ENCODE data around the gene ZNF223.
A peak's percentile ranks its signal among the peaks of the same experiment; 100 is the strongest.

ZNF223 gene

GRCh38 chr19:44051650-44052402 lies at the start of gene ZNF223:
TSS of gene ZNF223 (plus strand) at chr19:44052036. CDS start at chr19:44055177, 3,141 bp downstream.
- DNase-seq (ENCODE audit: low read depth in 2 of 2) = peak; percentile 30 to 38

- no peak for DNase-seq (ENCODE audit: low read depth in 2 of 2)
Measured at GRCh38 chr19:44002212-44002565, 49.6 kb upstream of the ZNF223 start.

DNA sequence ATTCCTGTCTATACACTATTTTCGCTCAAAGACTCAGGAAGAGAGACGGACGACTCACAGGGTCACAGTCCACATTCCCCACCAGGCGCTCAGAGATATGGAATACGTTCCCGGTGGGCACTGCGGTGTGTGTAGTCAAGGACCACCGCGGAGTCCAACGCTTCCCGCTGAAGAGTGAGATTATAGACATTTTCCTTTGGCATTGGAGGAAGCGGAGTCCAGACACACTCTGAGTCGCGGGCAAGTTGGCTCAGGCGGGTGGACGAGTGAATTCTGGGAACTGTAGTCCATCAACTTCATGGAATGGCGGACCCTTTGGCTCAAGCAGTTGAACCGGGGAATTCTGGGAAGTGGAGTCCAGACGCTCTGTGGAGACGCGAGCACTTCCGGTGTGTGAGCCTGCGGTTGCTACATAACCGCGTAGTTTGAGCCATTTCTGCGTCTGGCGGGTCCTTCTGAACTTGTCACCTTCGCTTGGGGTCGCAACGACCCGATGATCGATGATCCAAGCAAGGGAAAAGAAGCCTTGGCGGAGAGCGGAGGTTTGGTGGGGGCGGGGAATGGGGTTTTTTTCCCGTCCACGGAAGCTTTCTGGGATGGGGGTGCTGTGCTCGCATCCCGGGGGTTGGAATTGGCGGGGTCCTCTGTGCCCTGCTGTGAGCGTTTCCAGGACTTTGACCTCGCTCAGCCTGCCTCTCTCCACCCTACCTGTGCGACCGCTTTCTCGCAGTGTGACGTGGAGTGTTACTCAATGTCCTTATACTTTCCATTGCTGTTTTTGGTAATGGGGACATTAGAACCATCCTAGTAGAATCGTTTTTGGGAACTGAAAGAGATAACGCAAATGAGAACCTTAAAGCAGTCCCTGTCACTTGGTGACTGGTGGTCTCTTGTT lies 49.0 kb upstream of the ZNF223 start, which contains the start of gene ZNF230:
ZNF230 (plus strand) TSS at position 392 of the 895 bp plus-strand sequence. CDS start 4,122 bp downstream, outside the sequence.
- DNase-seq (ENCODE audit: low read depth in 2 of 2) = peak; percentile 57 to 75

DNA sequence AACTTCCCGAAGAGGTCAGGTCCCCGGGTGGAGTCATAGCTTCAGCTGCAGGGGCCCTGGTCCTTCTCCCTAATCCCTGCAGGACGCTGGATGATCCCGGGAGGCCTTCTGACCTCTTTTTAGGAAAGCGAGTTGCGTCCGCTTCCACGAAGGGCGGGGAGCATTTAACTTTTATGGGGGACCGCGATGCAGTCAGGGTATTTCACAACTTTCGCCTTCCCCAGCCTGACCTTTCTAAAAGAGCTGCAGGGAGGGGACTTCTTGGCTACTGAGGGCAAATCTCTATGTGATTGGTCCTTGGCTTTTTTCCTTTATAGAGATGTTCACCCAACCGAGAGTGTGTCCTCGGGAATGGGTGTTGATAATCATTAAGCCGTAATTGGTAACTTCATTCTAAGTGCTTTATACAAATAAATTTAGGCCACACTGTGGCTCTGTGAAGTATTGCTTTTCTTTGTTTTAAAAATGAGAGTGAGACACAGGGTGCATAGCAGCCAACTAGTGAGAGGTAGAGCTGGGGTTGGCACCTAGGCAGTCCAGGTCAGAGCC lies 48.3 kb upstream of the ZNF223 start:
- no peak for DNase-seq (ENCODE audit: low read depth in 2 of 2)

DNA sequence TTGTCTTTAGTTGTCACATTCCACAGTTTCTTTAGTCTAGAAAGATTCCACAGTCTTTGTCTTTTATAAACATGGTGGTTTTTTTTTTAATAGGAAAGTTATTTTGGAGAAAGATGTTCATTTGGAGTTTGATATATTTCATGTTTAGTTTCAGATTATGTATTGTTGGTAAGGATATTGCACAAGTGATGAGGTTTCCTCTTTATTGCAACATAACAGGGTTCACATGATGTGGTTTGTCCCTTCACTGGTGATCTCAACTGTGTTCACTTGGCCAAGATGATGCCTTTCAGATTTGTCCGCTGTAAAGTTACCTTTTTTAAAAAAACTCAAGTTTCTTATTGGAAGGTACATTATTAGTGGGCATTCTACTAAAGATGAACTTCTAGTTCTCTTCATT lies 45.9 kb upstream of the ZNF223 start:
- no peak for DNase-seq (ENCODE audit: low read depth in 2 of 2)

DNA sequence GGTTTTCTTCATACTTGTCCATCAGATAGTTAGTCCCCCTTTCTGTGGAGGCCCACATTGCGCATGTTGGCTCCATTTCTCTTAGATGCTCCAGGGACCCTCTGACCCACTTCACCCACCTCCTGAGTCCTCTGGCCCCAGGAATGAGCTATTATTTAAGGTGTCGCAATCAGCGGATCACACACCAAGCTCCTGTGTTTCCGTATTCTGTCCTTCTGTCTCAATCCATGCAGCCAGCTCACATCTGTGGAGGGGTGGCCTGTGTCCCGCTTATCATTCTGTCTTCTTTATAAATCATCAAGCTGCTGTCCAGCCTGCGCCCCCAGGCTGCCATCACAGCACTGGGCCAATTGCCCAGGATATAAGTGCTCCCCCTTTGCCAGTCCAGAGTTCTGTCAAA lies 44.4 kb upstream of the ZNF223 start:
- no peak for DNase-seq (ENCODE audit: low read depth in 2 of 2)

- DNase-seq (ENCODE audit: low read depth in 2 of 2) = no peak
Measured at GRCh38 chr19:44010468-44010867, 41.4 kb upstream of the ZNF223 start.

DNA sequence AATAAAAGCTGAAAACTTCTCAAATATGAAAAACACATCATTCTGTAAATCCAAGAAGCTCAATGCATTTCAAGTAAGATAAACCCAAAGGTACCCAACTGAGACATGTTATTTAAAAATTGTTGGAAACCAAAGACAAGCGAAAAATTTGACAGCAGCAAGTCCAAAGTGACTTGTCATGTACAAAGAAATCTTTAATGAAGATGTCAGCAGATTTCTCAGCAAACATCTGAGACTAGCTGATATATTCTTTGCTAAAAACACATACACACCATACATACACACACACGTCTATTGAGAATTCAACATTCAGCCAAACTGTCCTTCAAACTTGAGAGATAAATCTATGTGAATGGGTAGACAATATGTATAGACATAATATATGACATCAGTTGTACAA lies 32.3 kb upstream of the ZNF223 start:
- DNase-seq (ENCODE audit: low read depth in 2 of 2) = no peak

DNA sequence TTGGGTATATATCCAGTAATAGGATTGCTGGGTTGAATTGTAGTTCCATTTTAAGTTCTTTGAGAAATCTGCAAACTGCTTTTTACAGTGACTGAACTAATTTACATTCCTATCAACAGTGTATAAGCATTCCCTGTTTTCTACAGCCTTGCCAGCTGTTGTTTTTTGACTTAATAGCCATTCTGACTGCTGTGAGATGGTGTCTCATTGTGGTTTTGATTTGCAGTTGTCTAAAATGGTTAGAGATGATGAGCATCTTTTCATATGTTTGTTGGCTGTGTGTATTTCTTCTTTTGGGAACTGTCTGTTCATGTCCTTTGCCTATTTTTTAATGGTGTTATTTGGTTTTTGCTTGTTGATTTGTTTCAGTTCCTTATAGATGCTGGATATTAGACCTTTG lies 30.6 kb upstream of the ZNF223 start:
- no peak for DNase-seq (ENCODE audit: low read depth in 2 of 2)

- no peak for DNase-seq (ENCODE audit: low read depth in 2 of 2)
Measured at GRCh38 chr19:44024900-44025216, 27.0 kb upstream of the ZNF223 start.

DNA sequence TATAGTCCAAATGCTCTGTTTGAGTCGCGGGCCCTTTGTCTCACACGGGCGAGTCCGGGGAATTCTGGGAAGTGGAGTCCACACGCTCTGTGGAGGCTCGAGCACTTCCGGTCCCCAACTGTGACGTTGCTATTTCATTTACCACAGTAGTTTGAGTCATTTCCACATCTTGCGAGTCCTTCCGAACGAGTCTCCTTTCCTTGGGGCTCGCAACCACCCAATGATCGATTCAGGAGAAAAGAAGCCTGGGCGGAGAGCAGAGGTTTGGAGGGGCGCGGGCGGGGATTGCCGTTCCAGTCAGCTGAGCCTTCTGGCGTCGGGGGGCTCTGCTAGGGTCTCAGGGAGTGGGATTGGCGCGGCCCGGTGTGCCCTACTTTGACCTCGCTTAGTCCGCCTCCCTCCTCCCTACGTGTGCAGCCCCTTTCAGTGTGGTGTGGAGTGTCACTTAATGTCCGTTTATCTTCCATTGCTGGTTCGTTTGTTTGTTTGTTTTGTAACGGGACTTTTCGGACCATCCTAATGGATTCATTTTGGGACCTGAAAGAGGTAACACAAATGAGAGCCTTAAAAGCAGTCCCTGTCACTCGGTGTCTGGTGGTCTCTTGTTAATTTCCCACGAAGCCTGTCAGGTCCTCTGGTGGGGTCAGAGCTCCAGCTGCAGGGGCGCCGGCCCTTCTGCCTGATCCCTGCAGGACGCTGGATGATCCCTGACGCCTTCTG lies 26.5 kb upstream of the ZNF223 start, which contains the start of gene ZNF222:
ZNF222 (plus strand) TSS at position 163 of the 720 bp plus-strand sequence; CDS start at position 221, 58 bp downstream.
- DNase-seq (ENCODE audit: low read depth in 2 of 2) = peak; percentile 54 to 58

- DNase-seq (ENCODE audit: low read depth in 2 of 2) = no peak
Measured at GRCh38 chr19:44026622-44027021, 25.2 kb upstream of the ZNF223 start.

DNA sequence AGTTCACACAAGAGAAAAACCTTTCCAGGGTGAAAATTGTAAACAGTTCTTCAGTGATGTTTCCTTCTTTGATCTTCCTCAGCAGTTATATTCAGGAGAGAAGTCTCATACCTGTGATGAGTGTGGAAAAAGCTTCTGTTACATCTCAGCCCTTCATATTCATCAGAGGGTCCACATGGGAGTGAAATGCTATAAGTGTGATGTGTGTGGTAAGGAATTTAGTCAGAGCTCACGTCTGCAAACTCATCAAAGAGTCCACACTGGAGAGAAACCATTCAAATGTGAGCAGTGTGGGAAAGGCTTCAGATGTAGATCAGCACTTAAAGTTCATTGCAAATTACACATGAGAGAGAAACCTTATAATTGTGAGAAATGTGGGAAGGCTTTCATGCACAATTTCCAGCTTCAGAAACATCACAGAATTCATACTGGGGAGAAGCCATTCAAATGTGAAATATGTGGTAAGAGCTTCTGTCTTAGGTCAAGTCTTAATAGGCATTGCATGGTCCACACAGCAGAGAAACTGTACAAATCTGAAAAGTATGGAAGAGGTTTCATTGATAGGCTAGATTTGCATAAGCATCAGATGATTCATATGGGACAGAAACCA lies 19.7 kb upstream of the ZNF223 start:
- DNase-seq (ENCODE audit: low read depth in 2 of 2) = no peak

GRCh38 chr19:44042147-44042546 lies 9.7 kb upstream of the ZNF223 start:
- DNase-seq (ENCODE audit: low read depth in 2 of 2) = no peak

GRCh38 chr19:44050740-44051649 lies 841 bp upstream of the ZNF223 start:
- DNase-seq (ENCODE audit: low read depth in 2 of 2) = no peak

GRCh38 chr19:44055870-44056269 lies 4.0 kb downstream of the ZNF223 start:
- DNase-seq (ENCODE audit: low read depth in 2 of 2) = no peak

GRCh38 chr19:44059229-44059628 lies 7.4 kb downstream of the ZNF223 start:
- no peak for DNase-seq (ENCODE audit: low read depth in 2 of 2)

- no peak for DNase-seq (ENCODE audit: low read depth in 2 of 2)
Measured at GRCh38 chr19:44061038-44061437, 9.2 kb downstream of the ZNF223 start.

- DNase-seq (ENCODE audit: low read depth in 2 of 2) = no peak
Measured at GRCh38 chr19:44066305-44066704, 14.5 kb downstream of the ZNF223 start.

DNA sequence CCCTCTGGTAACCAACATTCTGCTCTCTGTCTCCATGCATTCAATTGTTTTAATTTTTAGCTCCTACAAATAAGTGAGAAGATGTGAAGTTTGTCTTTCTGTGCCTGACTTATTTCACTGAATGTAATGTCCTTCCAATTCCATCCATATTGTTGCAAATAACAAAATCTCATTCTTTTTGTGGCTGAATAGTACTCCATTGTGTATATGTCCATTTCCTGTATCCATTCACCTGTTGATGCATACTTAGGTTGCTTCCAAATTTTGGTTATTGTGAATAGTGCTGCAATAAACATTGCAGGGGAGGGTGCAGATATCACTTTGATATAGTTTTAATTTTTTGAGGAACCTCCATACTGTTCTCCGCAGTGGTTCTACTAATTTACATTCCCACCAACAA lies 17.6 kb downstream of the ZNF223 start:
- DNase-seq (ENCODE audit: low read depth in 2 of 2) = no peak

Measured in stimulated activated CD8-positive, alpha-beta memory T cell treated with anti-CD3 and anti-CD28 coated beads, Interleukin-2, amount 100 ng/mL, for 48 hours (primary cell).